Pancreas (tissue), 10 donors: ENCODE measurements around the gene PRPF38B. TPM values are rescaled to one million over a fixed set of nuclear protein-coding genes. Genes with fewer than 3 reads are reported as not detected.
A peak's percentile ranks its signal among the peaks of the same experiment; 100 is the strongest.
"Not testable (repeated sequence)": the region's sequence is repeated elsewhere in the genome, so short reads cannot be mapped to it uniquely, and the experiment has no call there.

Source experiments
- ATAC-seq, 4 donors: fragments of 200-7000 bp; cut with Tn5 transposase; one replicate each; pipeline versions ENCODE4 v1.8.0 to v1.9.1; 2020; ENCODE audit warnings: mild to moderate bottlenecking in 4 of 4, moderate library complexity in 4 of 4
- DNase-seq, 6 donors: peaks; one replicate each; pipeline ENCODE4 v3.0.0-alpha.2; 2020
- FAIRE-seq: peaks from 2 replicates; lab custom pipeline; 2012; peaks lifted over from hg19 to GRCh38; lab: Jason Lieb, UNC
- H3K27ac ChIP-seq, 4 donors: fragments of 200-600 bp; sonication (generic); 1 replicate in 3 of 4; 2 replicates in 1 of 4; pipeline versions ENCODE4 v1.5.0 to v1.8.0; 2020
- H3K27me3 ChIP-seq, 4 donors: fragments of 200-600 bp; one replicate each; pipeline ENCODE4 v1.8.0; 2021
- H3K36me3 ChIP-seq, 3 donors: fragments of 200-600 bp; sonication (generic) in 1 of 3; one replicate each; pipeline versions ENCODE4 v1.5.0 to v1.8.0; 2020 to 2021
- H3K4me1 ChIP-seq, 3 donors: fragments of 200-600 bp; one replicate each; pipeline ENCODE4 v1.8.0; 2021
- H3K4me3 ChIP-seq, 4 donors: fragments of 200-600 bp; sonication (generic) in 2 of 4; one replicate each; pipeline versions ENCODE4 v1.5.0 to v1.8.0; 2020 to 2021
- H3K9me3 ChIP-seq, 4 donors: fragments of 200-600 bp; one replicate each; pipeline ENCODE4 v1.8.0; 2021
- WGBS, 2 donors: extraction: QIAGEN DNeasy Blood & Tissue Kit; methylation state at CpG; one replicate each; pipeline ENCODE4 v1.1.7; 2013; 5-methylcytosine and 5-hydroxymethylcytosine counted together
- intact Hi-C, 3 donors: fragments of 100-400 bp; cut with DNase I; formaldehyde crosslinking; loops; one replicate each; pipeline versions ENCODE4 v1.11.1 to v1.14.2; 2022
- polyA plus RNA-seq, 2 donors: library from polyadenylated mRNA; stranded (reverse); fragments of 200-250 nt; gene quantifications; one replicate each; pipeline ENCODE4 v1.2.3, GENCODE V29; 2013
- total RNA-seq, 6 donors: library from RNA; stranded (reverse); fragmentation: NEBNext Ultra II Directional in 4 of 6; extraction: Animal tissue kit (Norgen Biotek cat#: 25700) in 4 of 6; gene quantifications; one replicate each; pipeline versions ENCODE4 v1.2.1 to v1.2.4, GENCODE V29; 2021 to 2023
- TF ChIP-seq, protein P1 (sequence below), 4 donors: fragments of 200-600 bp; sonication (generic) in 3 of 4; IDR thresholded peaks; one replicate each; pipeline versions ENCODE4 v1.5.0 to v1.8.0; 2021; ENCODE audit warnings: antibody characterized with exemption in 4 of 4
- donor health status: healthy with polysubstance abuse.
- donor health status: DM: no; HTN: no; CAD: no; lungs with moderate emphysema.
- donor health status: DM: no; HTN: no; CAD: no.
- donor health status: control.
- donor health status: control.
- donor health status: Bipolar disorder and iron deficiency.
- donor health status: DM: yes; HTN: yes; CAD: no.
- donor health status: DM: no; HTN: no; CAD: no.
- donor health status: DM: no; HTN: no; CAD: no.
- donor health status: DM: yes; HTN: yes; CAD: no.

The PRPF38B gene
- total and polyA plus RNA-seq, 8 donors, result 11.2 to 48.6 (median 18.7) TPM

DNA sequence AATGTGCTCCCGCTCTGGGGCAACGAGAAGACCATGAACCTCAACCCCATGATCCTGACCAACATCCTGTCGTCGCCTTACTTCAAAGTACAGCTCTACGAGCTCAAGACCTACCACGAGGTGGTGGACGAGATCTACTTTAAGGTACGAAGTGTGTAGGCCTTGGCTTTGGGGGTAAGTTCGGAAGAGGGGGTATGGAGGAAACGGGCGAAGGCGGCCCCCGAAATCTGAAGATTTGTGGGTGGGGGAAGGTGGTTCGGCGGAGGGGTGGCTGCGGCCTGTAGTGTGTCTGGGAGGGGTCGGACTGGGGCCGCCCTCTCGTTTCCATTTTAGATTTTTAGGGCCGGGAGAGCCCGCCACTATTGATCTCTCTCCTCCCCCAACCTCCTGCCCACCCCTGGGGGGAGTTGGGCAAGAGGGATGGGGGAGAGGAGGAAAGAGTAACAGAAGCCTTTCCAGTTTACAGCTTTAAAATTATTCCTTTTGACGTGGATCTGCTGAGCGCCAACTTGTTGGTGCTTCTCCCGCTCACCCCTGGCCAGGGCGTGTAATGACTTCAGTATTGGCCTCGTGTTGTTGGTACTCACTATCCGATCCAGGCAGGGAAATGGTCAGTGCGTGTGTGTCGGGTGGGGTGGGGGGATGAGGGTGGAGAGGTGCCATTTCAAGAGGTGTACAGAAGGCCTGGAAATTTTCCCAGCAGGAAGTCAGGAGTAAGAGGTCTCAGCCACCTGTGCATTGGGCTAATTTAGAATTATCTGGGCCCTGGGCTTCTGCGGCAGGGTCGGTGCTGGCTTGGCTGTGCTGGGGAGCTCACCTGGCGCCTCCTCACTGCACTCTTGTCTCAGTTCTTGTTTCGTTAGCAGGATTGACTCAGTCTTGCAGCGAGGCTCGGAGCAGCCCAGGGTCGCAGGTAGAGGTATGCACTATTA is 880 bp downstream of the PRPF38B start:
- Histone ChIP-seq H3K4me3 (peak overlapping the region; percentile 29 to 88 (median 78)), H3K27me3 (no peaks in the 10 kb centered on the region), H3K9me3 (no peaks in the 10 kb centered on the region), H3K4me1 (peaks cover 12 to 29% (median 22%) of the 10 kb centered on the region in 3 donors), H3K27ac (peak overlapping the region; percentile 89 to 96 (median 92)), H3K36me3 (peaks cover 0 to 22% (median 22%) of the 10 kb centered on the region in 3 donors)
- FAIRE-seq (no peak), DNase-seq (peak; percentile 50 to 64 (median 54)), ATAC-seq (peak; percentile 54 to 71 (median 62))
- intact Hi-C loops, result no loop called here
- 0 to 1% methylated on average over 36 of the region's 36 CpGs for WGBS, 2 donors
- TF ChIP-seq, protein P1, sequence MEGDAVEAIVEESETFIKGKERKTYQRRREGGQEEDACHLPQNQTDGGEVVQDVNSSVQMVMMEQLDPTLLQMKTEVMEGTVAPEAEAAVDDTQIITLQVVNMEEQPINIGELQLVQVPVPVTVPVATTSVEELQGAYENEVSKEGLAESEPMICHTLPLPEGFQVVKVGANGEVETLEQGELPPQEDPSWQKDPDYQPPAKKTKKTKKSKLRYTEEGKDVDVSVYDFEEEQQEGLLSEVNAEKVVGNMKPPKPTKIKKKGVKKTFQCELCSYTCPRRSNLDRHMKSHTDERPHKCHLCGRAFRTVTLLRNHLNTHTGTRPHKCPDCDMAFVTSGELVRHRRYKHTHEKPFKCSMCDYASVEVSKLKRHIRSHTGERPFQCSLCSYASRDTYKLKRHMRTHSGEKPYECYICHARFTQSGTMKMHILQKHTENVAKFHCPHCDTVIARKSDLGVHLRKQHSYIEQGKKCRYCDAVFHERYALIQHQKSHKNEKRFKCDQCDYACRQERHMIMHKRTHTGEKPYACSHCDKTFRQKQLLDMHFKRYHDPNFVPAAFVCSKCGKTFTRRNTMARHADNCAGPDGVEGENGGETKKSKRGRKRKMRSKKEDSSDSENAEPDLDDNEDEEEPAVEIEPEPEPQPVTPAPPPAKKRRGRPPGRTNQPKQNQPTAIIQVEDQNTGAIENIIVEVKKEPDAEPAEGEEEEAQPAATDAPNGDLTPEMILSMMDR (IDR thresholded peaks at IDR 0.05), result no peak

DNA sequence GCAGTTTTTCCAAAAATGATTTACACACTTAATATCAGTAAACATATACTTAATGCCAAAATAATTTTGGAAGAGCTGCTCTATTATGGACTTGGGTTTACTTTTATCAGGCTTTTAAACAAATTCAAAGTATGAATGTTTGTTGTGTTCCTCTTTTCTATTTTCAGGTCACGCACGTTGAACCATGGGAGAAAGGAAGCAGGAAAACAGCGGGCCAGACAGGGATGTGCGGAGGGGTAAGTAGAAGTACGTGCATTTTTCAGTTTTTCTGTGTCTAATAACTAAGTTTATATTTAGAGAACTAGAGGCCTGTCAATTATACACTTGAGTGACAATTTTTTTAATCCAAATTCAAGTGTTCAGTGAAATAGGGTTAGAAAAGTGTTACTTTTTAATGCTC is 3.4 kb downstream of the PRPF38B start:
- H3K4me3 ChIP-seq, result peak overlapping the region in 1 of 4 donors; percentile 4
- peaks cover 0 to 47% (median 33%) of the 10 kb centered on the region in 3 donors for H3K36me3 ChIP-seq
- TF ChIP-seq, protein P1 (IDR thresholded peaks at IDR 0.05), result no peak
- ATAC-seq, result no peak
- FAIRE-seq, result no peak
- H3K4me1 ChIP-seq, result peaks cover 12 to 29% (median 22%) of the 10 kb centered on the region in 3 donors
- no peaks in the 10 kb centered on the region for H3K9me3 ChIP-seq
- intact Hi-C loops, result no loop called here
- H3K27ac ChIP-seq, result no peak overlapping the region
- WGBS, 2 donors, result 74 to 78% methylated on average over 5 of the region's 5 CpGs
- no peaks in the 10 kb centered on the region for H3K27me3 ChIP-seq
- DNase-seq, result no peak

DNA sequence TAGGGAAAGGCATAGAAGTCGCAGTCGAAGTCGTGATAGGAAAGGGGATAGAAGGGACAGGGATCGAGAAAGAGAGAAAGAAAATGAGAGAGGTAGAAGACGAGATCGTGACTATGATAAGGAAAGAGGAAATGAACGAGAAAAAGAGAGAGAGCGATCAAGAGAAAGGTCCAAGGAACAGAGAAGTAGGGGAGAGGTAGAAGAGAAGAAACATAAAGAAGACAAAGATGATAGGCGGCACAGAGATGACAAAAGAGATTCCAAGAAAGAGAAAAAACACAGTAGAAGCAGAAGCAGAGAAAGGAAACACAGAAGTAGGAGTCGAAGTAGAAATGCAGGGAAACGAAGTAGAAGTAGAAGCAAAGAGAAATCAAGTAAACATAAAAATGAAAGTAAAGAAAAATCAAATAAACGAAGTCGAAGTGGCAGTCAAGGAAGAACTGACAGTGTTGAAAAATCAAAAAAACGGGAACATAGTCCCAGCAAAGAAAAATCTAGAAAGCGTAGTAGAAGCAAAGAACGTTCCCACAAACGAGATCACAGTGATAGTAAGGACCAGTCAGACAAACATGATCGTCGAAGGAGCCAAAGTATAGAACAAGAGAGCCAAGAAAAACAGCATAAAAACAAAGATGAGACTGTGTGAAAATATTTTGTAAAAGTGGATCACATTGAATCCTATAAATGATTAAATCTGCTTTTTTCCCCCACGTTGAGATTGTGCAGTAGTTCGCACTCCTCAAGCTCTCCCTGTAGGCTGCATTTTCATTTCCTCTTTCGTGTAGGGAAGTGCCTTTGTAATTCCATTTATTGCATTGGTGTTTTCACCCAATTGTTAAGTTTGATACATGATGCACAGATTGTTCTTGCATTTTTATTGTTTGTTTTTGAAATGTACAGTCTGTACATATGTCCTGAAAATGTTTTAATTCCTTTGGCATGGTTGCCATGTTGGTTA is 7.5 kb downstream of the PRPF38B start:
- FAIRE-seq (no peak), DNase-seq (no peak), ATAC-seq (peak in 1 of 4 donors; percentile 46)
- no peak overlapping the region for H3K4me3 ChIP-seq
- H3K27me3 ChIP-seq, result no peaks in the 10 kb centered on the region
- peaks cover 0 to 49% (median 33%) of the 10 kb centered on the region in 3 donors for H3K36me3 ChIP-seq
- H3K27ac ChIP-seq, result no peak overlapping the region
- TF ChIP-seq, protein P1 (IDR thresholded peaks at IDR 0.05), result no peak
- no peaks in the 10 kb centered on the region for H3K9me3 ChIP-seq
- intact Hi-C loops, result no loop called here
- 88 to 92% methylated on average over 22 of the region's 22 CpGs for WGBS, 2 donors
- H3K4me1 ChIP-seq, result peaks cover 7 to 17% (median 14%) of the 10 kb centered on the region in 3 donors

DNA sequence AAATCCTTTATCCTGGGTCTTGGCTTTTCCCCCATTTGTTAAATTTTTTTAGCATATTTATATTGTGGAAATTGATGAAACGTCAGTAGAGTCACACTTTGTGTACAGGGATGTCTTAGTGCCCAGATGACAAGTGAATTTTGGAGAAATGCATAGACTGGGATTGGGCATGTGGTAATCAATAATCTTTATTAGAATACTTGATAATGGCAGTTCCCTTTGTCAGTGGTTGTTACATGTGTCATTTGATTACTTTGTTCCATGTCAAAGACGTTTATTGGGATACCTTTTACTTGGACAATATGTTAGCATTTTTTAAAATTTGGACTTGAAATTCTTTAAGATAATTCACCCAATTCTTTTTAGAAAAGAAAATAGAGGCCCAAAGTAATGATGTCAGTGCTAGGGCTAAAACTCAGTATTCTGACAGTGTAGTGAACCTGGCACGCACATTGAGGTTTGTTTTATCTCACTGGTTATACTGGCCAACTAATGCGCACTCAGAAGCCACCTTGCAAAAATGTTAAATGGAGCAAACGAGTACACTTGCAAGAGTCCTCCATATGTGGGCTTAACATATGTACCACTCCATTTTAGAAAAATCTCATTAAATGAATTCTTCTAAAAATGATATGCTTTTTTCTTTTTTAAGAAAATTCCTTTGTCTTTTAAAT is 9.2 kb downstream of the PRPF38B start:
- no peak for ATAC-seq
- no peak overlapping the region for H3K4me3 ChIP-seq
- intact Hi-C loops, result no loop called here
- H3K27me3 ChIP-seq, result no peaks in the 10 kb centered on the region
- no peak for FAIRE-seq
- peaks cover 0 to under 1% (median 0%) of the 10 kb centered on the region in 3 donors for H3K4me1 ChIP-seq
- H3K9me3 ChIP-seq, result no peaks in the 10 kb centered on the region
- WGBS, 2 donors, result 83 to 88% methylated on average over 5 of the region's 5 CpGs
- H3K27ac ChIP-seq, result no peak overlapping the region
- no peak for DNase-seq
- H3K36me3 ChIP-seq, result peaks cover 0 to 44% (median 26%) of the 10 kb centered on the region in 3 donors
- TF ChIP-seq, protein P1 (IDR thresholded peaks at IDR 0.05), result no peak

DNA sequence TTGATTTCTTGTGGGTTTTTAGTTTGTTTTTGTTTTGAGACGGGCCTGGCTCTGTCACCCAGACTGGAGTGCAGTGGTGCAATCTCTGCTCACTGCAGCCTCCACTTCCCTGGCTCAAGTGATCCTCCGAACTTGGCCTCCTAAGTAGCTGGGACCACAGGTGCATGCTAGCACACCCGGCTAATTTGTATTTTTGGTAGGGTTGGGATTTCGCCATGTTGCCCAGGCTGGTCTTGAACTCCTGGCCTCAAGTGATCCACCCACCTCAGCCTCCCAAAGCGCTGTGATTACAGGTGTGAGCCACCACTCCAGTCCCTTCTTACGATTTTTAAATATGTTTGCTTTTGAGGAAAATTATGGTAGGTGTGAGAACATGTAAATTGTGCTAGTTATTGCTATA is 10.0 kb downstream of the PRPF38B start:
- FAIRE-seq, H3K27ac ChIP-seq, H3K9me3 ChIP-seq, H3K27me3 ChIP-seq, H3K4me1 ChIP-seq, intact Hi-C loops, ATAC-seq, DNase-seq, H3K4me3 ChIP-seq: not testable (repeated sequence)
- peaks cover 0 to 36% (median 18%) of the 10 kb centered on the region in 3 donors for H3K36me3 ChIP-seq
- 95% methylated on average over 6 of the region's 6 CpGs for WGBS, 2 donors
